Stimulated activated CD8-positive, alpha-beta memory T cell treated with anti-CD3 and anti-CD28 coated beads, Interleukin-7, amount 100 ng/mL, for 1 hour (primary cell): ENCODE data around the gene CFAP97D2.

ENCODE experiments used
- DNase-seq, 2 donors: peaks; one replicate each; pipeline ENCODE4 v3.0.0-alpha.2; 2020; ENCODE audit warnings: low read depth in 2 of 2

The CFAP97D2 gene

DNA sequence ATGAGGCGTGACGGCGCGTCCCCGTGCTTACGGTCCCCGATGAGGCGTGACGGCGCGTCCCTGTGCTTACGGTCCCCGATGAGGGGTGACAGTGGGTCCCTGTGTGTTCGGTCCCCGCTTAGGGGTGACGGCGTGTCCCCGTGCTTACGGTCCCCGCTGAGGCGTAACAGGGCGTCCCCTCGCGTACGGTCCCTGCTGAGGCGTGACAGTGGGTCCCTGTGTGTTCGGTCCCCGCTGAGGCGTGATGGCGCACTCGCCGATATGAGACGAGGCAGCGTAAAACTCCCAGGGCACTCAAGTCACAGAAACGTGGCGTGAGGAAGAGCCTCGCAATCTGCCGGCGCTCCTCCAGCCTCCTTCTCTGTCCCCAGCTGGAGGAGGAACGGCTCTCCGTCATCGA, 20.9 kb downstream of the CFAP97D2 start:
- no peak for DNase-seq

DNA sequence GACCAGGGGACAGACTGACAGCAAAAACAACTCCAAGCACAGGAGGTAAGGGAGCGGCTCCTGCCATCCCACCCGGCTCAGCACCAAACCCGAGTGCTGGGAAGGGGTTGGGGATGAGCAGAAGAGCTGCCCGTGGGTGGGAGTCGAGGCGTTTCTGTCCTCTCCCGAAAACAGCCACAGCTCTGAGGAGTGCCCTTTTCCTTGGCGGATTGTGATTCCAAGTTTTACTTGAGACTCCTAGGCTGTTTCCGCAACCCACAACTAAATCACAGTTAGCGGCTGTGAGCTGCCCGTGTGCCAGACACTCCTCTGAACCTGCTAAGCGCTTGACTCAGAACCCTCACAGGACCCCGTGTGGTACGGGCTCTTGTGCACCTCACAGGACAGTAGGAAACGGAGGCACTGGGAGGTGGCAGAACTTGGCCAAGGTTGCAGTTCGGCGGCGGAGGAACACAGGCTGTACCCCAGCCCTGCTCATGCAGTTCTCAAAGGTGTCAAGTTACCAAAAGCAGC, 21.4 kb downstream of the CFAP97D2 start:
- no peak for DNase-seq

DNA sequence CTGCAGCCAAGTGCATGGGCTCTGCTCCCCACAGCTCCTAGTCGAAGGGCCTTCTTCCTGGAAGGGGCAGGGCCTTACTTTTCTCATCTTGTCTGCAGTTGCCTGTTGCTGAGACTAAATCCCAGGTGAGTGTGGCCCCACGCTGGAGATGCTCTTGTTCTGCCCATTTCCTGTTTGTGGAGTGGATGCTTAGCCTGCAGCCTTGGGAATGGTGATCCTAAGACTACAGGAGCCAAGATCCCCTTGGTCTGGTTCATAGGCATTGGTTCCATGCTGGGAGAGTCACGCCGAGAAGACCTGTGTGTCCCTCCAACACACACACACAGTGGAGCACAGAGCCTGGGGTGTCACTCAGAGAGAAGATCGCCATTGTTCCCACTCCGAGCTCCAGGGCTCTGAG, 23.5 kb downstream of the CFAP97D2 start:
- no peak for DNase-seq

DNA sequence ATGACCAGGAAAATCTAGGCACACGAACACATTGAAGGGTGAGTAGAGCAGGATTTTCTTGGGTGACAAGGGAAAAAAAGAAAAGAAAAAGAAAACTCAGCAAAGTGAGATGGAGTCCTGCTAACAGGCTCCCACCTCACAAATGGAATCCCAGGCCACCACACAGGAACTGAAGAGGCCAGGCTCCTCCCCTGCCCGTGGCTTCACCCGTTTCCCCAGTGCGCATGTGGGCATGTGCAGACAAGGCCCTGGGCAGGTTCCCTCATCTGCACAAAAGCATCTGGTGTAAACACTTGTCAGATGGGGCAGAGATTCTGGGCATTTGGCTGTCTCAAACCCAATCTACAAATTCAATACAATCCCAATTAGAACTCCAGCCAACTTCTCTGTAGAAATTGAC, 24.5 kb downstream of the CFAP97D2 start:
- no peak for DNase-seq

DNA sequence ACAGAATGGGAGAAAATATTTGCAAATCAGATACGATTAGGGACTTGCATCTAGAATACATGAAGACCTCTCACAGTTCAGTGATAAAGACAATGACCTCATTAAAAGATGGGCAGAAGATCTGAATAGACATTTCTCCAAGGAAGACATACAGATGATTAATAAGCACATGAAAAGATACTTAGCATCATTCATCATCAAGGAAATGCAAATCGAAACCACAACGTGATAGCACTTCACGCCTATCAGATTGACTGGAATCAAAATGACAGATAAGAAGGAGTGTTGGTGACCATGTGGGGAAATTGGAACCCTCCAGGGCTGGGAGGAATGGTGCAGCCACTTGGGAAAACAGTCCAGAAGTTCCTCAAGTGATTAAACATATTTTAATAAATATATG, 25.8 kb downstream of the CFAP97D2 start:
- DNase-seq: no peak

DNA sequence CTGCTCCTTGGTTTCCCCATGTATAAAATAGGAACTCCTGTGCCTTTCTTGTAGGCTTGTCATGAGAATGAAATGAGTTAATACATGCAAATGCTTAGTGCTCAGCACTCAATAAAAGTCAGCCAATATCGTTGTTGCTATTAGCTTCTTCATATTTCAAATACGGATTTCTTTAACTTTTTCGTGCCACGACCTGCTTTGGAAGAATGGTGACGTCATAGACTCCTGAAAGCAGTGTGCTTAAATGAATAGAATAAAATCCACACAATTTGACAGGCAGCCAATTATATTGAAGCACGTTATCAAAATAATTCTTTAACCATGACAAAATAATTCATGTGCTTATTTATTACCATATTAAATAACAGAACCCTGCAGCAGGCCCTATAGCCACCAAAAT, 29.1 kb downstream of the CFAP97D2 start:
- DNase-seq: no peak

DNA sequence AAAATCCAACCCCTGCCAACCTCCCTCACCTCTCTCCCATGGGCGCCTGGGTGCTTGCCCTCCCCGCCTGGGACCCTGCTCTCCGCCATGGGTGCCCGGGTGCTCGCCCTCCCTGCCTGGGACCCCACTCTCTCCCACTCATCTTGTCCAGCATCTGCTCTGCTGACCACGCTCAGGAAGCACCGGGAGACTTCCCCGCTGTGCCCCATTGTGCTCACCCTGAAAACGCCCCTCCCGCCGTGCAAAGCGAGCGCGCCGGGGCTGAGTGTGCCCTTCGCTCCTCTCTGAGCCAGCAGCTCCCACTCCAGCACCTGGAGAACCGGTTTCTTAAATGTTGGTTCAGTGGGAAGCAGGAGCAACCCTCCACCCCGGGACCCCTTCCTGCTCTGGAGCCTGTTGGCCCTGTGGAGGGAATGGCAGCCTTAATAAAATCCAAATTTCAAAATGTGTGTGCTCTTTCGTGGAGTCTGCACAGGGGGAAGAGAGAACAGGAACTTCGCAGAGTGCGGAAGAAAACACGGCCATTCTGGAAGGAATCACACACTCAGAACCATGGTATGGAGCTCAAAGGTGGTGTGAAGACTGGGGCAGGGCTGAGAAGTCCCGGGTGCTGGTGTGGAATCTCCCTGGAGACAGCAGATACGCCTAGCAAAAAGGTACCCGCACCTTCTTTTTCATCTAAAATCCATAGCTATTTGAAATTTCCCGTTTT, 32.5 kb downstream of the CFAP97D2 start:
- no peak for DNase-seq

DNA sequence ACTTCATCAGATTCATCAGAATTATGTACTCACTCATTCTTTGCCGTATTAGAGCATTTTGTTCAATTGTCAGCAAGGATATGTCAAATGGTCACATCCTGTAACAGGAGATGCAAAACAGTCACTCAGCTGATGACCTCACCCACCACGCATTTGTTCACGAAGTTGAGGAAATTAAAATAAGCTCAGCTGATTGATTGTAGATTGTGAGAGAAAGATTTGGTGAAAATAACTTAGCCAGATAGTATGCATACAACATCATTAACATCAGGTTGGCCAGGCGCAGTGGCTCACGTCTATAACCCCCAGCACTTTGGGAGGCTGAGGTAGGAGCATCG, 33.1 kb downstream of the CFAP97D2 start:
- no peak for DNase-seq

DNA sequence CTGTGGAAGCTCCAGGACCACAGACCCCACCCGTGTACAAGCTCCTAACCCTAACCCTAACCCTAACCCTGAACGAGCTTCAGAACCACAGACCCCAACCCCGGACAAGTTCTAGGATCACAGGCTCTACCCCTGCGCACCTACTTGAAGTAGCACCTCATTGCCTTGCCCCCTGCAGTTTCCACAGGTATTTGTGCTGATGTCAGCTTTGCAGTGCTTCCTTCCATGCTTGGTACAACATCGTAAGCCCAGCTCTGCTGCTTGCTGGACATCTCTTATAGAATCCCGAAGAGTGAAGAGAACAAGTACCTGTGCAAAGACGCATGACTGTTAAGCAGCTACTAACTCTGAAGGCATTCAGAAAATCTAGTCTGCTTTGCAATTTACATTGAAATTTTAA, 34.9 kb downstream of the CFAP97D2 start:
- no peak for DNase-seq

DNA sequence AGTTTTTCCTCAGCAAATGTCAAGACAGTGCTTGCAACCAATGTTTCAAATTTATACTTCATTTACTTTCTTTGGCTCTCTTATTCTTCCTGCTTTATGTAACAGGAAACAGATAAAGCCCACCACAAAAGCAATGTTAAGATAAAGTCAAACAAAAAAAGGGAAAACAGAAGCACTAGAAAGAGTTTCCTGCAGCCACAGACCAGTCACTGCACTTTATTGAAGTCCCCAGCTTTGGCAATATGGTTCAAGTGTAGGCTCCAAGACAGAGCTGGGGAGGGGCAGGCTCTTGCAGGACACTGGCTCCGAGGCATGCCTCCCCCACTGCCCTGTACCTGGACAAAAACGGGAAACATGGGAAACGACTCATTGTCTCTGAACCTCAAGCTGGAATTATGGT, 40.3 kb downstream of the CFAP97D2 start:
- DNase-seq: no peak

DNA sequence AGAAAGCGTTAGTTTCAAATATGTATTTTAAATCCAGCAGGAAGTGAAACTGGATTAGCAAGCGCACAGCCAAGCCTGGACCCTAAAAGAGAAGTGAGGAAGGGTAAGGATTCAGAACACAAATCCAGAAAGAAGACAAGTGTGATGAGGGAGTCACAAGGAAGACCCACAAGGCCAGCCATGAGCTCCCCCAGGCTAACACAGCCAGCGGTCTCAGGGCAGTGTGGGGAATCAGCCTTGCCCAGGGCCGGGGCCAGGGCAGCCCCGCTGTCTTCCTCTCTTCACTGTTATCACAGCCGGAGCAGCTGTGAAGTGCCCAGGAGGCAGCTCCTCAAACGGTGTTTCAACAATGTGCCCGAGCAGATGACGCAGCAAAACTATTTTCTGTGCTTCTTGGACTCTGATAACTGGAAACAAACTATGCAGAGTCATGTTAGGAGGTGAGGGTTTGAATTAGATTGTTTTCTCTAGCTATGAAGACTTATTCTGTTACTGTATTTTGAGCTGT, 43.5 kb downstream of the CFAP97D2 start:
- DNase-seq: no peak

DNA sequence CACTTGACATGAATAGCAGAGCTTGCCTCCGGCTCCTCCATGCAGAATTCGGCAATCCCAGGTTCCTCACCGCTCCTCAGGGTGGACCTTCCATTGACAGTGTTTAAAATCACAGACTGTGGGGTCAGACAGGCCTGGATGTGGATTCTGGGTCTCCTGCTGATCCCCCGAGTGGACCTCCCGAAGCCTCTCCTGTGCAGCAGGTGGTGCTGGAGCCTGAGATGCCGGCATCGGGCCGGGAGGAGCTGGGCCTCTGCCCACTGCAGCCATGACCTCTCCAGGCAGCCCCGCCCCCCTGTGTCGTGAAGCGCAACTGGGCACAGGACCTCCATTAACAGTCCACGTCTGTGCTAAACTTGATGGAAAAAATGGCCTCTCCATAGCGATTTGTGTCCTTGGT, 45.1 kb downstream of the CFAP97D2 start:
- DNase-seq: no peak

DNA sequence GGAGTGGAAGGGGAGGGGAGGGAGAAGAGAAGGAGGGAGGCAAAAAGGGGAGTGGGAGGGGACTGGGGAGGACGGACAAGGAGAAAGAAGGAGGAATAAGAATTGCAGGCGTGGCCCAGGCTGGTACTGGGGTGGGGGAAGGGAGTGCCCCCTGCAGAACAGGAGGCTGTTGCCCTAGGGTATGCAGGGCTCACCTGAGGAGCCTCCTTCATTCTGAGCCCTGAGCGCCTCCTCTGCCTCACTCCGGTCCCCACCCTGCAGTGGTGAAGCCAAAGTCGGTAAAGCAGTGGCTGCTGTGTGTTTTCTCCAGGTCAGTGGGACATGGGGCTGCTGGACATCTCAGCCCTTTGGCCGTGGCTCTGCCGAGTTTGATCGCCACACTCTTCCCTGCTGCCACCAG, 46.6 kb downstream of the CFAP97D2 start:
- DNase-seq: no peak

DNA sequence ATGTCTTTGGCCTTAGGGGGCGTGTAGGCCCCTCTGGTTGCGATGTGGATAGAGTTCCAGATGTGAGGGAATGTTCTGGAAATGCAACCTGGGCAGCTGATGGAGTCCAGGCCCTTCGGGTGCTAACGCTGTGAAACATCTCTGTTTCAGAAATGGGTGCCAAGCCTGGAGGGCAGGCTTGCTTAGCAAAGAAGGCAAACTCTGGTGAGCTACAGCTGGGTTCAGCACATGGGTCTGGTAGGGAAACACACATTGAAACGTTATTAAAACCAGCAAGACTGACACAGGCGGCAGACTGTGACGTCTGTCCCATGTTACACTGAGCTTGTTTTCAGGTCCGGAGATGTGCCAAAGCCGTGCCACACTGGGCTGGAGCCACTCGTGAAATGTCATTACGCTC, 47.0 kb downstream of the CFAP97D2 start:
- DNase-seq: no peak

DNA sequence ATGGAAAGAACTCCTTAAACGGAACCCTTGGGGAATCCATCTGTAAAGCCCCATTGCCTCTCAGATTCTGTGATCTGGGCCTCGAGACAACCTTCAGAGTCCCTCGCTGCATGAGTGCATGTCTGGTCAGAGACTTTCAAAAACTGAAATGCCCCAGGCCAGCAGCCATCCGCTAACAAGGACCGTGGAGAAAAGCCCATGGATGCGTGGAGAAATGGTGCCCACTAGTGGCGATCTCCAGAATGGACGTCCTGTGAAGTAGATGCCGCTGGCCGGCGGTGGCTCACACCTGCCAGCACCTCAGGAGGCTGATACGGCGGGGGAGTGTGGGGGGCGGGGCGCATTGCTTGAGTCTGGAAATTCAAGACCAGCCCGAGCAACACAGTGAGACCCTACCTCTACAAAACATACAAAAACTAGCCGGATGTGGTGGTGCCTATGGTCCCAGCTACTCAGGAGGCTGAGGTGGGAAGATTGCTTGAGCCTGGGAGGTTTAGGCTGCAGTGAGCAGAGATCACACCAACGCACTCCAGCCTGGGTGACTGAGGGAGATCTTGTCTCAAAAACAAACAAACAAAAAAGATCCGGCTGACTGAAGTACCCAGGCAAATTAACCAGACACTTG, 47.8 kb downstream of the CFAP97D2 start:
- peak; percentile 71 to 82 for DNase-seq

DNA sequence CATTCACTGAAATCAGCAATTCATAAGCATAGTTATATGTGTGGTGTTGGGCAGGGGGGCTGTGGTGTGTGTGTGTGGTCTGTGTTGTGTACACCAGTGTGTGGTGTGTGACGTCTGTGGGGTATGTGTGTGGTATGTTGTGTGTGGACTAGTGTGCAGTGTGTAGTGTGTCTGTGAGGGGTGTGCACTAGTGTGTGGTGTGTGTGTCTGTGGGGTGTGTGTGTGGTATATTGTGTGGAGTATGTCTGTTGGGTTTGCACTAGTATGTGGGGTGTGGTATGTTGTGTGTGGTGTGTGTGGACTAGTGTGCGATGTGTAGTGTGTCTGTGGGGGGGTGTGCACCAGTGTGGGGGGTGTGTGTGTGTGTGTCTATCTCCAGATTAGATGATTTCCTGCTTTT, 48.5 kb downstream of the CFAP97D2 start:
- no peak for DNase-seq

DNA sequence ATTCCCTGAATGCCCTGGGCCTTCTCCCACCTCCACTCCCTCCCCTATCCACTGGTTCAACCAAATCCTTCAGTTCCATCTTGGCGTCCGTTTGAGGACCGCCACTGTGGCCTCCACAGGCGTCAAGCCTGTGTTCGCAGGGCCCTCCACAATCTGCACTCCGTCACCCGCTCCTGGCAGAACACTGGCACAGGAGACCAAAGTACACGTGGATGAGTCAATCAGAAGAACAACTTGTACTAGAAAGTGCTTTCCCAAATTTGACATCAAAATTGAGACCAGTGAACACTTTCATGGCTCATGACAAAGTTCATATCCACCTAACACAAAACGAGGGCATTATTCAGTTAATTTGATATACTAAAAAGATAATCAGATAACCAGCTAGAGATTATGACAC, 49.1 kb downstream of the CFAP97D2 start:
- no peak for DNase-seq

DNA sequence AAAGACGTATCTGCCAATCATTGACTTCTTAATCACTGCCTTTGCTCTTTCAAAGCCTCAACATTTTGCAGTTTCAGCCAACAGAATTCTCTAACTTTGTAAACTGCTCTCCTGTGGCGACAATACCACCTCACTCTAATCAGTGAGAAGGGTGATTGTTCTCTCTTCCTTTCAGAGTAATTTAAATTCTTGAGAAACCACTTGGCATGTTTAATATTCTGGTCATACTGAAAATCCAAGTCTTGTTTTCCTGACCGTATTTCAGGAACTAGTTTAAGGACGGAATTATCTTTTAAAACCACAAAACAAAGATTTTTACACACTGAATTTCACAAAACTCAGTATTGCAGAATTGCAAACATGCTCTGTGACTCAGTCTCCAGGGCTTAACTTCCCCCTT, 50.4 kb downstream of the CFAP97D2 start:
- DNase-seq: no peak

DNA sequence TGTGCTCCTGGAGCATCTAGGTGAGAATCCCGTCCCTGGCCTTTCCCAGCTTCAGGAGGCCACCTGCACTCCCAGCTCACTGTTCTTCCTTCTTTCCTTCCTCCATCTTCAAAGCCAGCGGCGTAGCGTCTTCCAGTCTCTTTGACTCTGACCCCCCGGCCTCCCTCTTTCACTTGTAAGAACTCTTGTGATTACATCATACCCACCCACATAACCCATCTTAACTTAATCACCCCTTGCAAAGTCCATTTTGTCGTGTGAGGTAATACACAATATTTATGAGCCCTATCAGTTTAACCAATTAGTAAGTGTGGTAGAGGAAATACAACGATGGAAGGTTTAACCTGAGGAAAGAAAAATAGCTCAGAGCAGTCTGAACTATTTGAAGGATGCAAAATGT, 51.1 kb downstream of the CFAP97D2 start:
- no peak for DNase-seq

DNA sequence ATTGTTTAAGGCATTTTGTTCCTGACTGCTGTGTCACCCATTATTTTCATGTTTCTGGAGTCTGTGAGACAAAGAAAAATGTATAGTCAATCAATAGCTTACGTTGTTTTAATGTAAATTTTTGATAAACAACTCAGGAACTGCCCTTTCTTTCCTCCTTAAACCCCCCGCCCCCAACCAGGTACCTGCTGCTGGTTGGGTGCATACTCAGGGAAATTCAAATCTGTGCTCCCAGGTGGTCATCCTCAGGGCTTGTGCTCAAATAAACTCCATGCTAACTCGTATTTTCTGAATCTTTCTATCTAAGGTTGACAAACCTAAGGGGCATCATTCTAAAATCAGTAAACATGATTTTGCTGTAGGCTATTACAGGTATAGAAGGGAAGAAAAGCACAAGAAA, 51.5 kb downstream of the CFAP97D2 start:
- DNase-seq: no peak

DNA sequence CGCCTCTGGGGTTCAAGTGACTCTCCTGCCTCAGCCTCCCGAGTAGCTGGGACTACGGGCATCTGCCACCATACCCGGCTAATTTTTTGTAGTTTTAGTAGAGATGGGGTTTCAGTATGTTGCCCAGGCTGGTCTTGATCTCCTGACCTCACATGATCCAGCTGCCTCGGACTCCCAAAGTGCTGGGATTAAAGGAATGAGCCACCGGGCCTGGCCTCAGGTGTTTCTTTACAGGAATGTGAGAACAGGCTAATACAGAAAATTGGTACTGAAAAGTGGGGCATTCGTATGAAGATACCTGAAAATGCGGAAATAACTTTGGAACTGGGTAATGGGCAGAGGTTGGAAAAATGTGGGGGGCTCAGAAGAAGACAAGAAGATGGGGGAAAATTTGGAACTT, 52.8 kb downstream of the CFAP97D2 start:
- DNase-seq: no peak

DNA sequence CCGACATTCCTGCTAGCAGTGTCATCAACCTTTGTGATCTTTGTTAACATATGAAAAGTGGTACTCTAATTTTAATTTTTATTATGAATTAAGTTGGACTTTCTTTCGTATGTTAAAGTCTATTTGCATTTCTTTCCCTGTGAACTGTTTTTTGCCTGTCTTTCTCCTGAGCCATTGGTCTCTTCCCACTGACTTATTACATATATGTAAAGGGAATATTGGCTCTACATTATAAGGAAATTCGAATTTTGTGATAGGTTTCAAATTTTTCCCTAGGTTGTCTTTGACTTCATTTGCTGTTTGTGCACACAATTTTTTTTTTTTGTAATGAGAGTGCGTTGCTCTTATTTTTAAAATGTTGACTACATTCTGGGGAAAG, 55.2 kb downstream of the CFAP97D2 start:
- no peak for DNase-seq

DNA sequence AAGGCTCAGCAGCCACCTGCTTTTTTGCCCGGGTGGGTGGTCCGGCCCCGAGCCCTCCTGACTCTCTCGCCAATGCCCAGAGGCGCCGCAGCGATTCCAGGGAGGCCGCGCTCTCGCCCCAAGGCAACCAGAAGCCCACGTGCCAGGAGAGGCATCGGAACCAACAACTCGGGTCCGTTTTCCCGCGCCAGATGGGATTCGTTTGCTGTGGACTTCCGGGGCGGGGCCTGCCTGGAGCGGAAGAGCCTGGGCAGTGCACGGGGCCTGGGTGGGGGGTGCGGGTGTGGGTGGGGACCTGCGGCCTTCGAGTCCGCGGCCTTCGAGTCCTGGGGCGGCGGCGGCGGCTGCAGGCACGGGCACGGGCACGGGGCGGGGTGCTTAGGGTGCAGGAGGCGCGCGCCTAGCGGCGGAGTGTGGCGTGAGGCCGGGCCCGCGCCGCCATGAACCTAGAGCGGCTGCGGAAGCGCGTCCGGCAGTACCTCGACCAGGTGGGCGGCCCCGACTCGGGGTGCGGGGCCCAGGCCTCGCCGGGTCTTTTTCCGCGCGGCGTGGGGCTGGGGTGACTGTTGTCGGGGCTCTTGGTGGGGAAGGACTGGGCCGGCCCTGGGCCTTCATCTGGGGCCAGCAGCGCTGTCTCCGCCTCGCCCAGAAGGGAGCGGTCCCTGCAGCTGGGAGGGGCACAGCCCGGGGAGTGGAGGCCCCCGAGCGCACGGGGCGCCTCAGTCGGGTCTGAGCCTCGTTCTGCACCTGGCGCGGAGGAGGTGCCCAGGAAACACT, 55.8 kb downstream of the CFAP97D2 start, which contains the start of gene CDC16:
CDC16 (plus strand) TSS at position 253 of the 777 bp plus-strand sequence; CDS start at position 441, 188 bp downstream.
- DNase-seq: peak; percentile 60 to 71
